Astrocyte of the spinal cord (primary cell): ENCODE measurements around the gene THEMIS2.

Experiments
- DNase-seq: peaks from one replicate; pipeline ENCODE4 v3.0.0; 2011; ENCODE audit warnings: low read depth, low spot score
- H3K4me3 ChIP-seq: 2 replicates; pipeline ENCODE4 v1.5.1; 2011; ENCODE audit warnings: low read depth, mild to moderate bottlenecking, low read length, moderate library complexity
- CTCF ChIP-seq: IDR thresholded peaks from 2 replicates; pipeline ENCODE4 v1.5.1; 2012; ENCODE audit warnings: low read depth, mild to moderate bottlenecking, low read length, inconsistent platforms
- in situ Hi-C: cut with HindIII; loops from 2 replicates; pipeline ENCODE4 v1.10.0; 2017; ENCODE audit warnings: low sequenced_read_pairs

Gene THEMIS2

GRCh38 chr1:27878787-27879335 is 6.5 kb downstream of the THEMIS2 start:
- in situ Hi-C loops: no loop called here
- no peak for TF ChIP-seq CTCF
- no peak overlapping the region for H3K4me3 ChIP-seq
- DNase-seq: no peak

- no peak for DNase-seq
- in situ Hi-C loops: no loop called here
- TF ChIP-seq CTCF: no peak
- no peak overlapping the region for H3K4me3 ChIP-seq
These were observed 7.2 kb downstream of the THEMIS2 start for GRCh38 chr1:27879374-27880082.

GRCh38 chr1:27882543-27882903 is 10.2 kb downstream of the THEMIS2 start:
- H3K4me3 ChIP-seq: no peak overlapping the region
- no peak for TF ChIP-seq CTCF
- no peak for DNase-seq
- in situ Hi-C loops: no loop called here

GRCh38 chr1:27883536-27883935 is 11.2 kb downstream of the THEMIS2 start:
- in situ Hi-C loops: no loop called here
- no peak for TF ChIP-seq CTCF
- no peak overlapping the region for H3K4me3 ChIP-seq
- DNase-seq: no peak

GRCh38 chr1:27884006-27884954 is 11.9 kb downstream of the THEMIS2 start:
- in situ Hi-C loops: no loop called here

More at GRCh38 chr1:27884006-27884954, 11.9 kb downstream of the THEMIS2 start:
- no peak for DNase-seq
- TF ChIP-seq CTCF: no peak
- no peak overlapping the region for H3K4me3 ChIP-seq
